HEK293 (cell line): ENCODE data around the gene CALML4.

Source experiments
- CTCF ChIA-PET: fragments of 350-600 bp; formaldehyde crosslinking; extraction: SDS; loops from one replicate; lab custom pipeline; 2021; ENCODE audit warnings: antibody characterized with exemption; lab: Yijun Ruan, JAX
- POLR2A ChIA-PET: fragments of 300-600 bp; formaldehyde crosslinking; extraction: SDS; loops from one replicate; lab custom pipeline; 2020; ENCODE audit warnings: antibody characterized with exemption, inconsistent platforms; lab: Yijun Ruan, JAX
- H3K27ac ChIP-seq: fragments of 200-500 bp; sonication (Bioruptor generic); 2 replicates; pipeline ENCODE4 v1.5.1; 2014; ENCODE audit warnings: low read depth, low read length, control low read depth, inconsistent platforms; ENCODE audit errors: extremely low read depth
- H3K36me3 ChIP-seq, 2 experiments: fragments of 200-500 bp in 1 of 2; sonication (Bioruptor generic) in 1 of 2; 1 replicate in 1 of 2; 2 replicates in 1 of 2; pipeline ENCODE4 v1.5.1; 2014 to 2017; ENCODE audit warnings: inconsistent platforms in 2 of 2, low read length in 2 of 2; ENCODE audit not compliant: control insufficient read depth in 2 of 2, insufficient read depth in 1 of 2
- H3K4me1 ChIP-seq: fragments of 200-500 bp; sonication (Bioruptor generic); 2 replicates; pipeline ENCODE4 v1.5.1; 2014; ENCODE audit warnings: mild to moderate bottlenecking, low read length, inconsistent platforms; ENCODE audit not compliant: control insufficient read depth, insufficient read depth
- H3K4me3 ChIP-seq: 2 replicates; pipeline ENCODE4 v1.5.1; 2011; ENCODE audit warnings: low read depth, mild to moderate bottlenecking, control low read depth, low read length, moderate library complexity
- H3K9me3 ChIP-seq: fragments of 200-500 bp; sonication (Bioruptor generic); 2 replicates; pipeline ENCODE4 v1.5.1; 2014; ENCODE audit warnings: low read depth, low read length, inconsistent platforms; ENCODE audit not compliant: control insufficient read depth, insufficient read depth
- ELK4 ChIP-seq: IDR thresholded peaks from 2 replicates; pipeline ENCODE4 v1.6.1; 2011; ENCODE audit warnings: mild to moderate bottlenecking, low read depth, low read length, borderline replicate concordance
- KLF16 ChIP-seq: fragments of 450-650 bp; formaldehyde crosslinking; IDR thresholded peaks from 2 replicates; pipeline ENCODE4 v1.5.1; 2017; ENCODE audit warnings: missing biosample characterization, missing genetic modification characterization
- MEIS1 ChIP-seq: sonication (generic); formaldehyde crosslinking; IDR thresholded peaks from 2 replicates; pipeline ENCODE4 v1.8.1; 2022; ENCODE audit warnings: missing genetic modification reagents, mild to moderate bottlenecking, borderline replicate concordance
- PRDM1 ChIP-seq: fragments of 450-650 bp; formaldehyde crosslinking; IDR thresholded peaks from 2 replicates; pipeline ENCODE4; 2016; ENCODE audit warnings: missing biosample characterization, missing genetic modification characterization
- ZBTB17 ChIP-seq: fragments of 450-650 bp; formaldehyde crosslinking; IDR thresholded peaks from 2 replicates; pipeline ENCODE4 v1.5.1; 2016; ENCODE audit warnings: missing biosample characterization, missing genetic modification characterization
- ZBTB21 ChIP-seq: fragments of 450-650 bp; formaldehyde crosslinking; IDR thresholded peaks from 2 replicates; pipeline ENCODE4 v1.5.1; 2017; ENCODE audit warnings: missing biosample characterization, missing genetic modification characterization
- ZIC2 ChIP-seq: fragments of 450-650 bp; formaldehyde crosslinking; IDR thresholded peaks from 2 replicates; pipeline ENCODE4 v1.5.1; 2016; ENCODE audit warnings: missing biosample characterization, missing genetic modification characterization
- ZNF18 ChIP-seq: fragments of 450-650 bp; formaldehyde crosslinking; IDR thresholded peaks from 2 replicates; pipeline ENCODE4 v1.5.1; 2016; ENCODE audit warnings: missing biosample characterization, missing genetic modification characterization
- ZNF184 ChIP-seq: fragments of 450-650 bp; IDR thresholded peaks from 2 replicates; pipeline ENCODE4 v1.5.1; 2018; ENCODE audit warnings: missing biosample characterization, mild to moderate bottlenecking, missing genetic modification characterization
- ZNF202 ChIP-seq: fragments of 450-650 bp; formaldehyde crosslinking; IDR thresholded peaks from 2 replicates; pipeline ENCODE4 v1.5.1; 2016; ENCODE audit warnings: missing biosample characterization, missing genetic modification characterization, borderline replicate concordance
- ZNF26 ChIP-seq: fragments of 450-650 bp; formaldehyde crosslinking; IDR thresholded peaks from 2 replicates; pipeline ENCODE4 v1.5.1; 2016; ENCODE audit warnings: missing biosample characterization, missing genetic modification characterization
- ZNF366 ChIP-seq: fragments of 450-650 bp; formaldehyde crosslinking; conservative IDR thresholded peaks from 2 replicates; pipeline ENCODE4 v1.5.1; 2016; ENCODE audit warnings: missing biosample characterization, missing genetic modification characterization
- ZNF37A ChIP-seq: fragments of 450-650 bp; IDR thresholded peaks from 2 replicates; pipeline ENCODE4 v1.5.1; 2018; ENCODE audit warnings: missing biosample characterization, missing genetic modification characterization
- ZNF404 ChIP-seq: fragments of 450-650 bp; formaldehyde crosslinking; IDR thresholded peaks from 2 replicates; pipeline ENCODE4 v1.5.1; 2017; ENCODE audit warnings: missing biosample characterization, missing genetic modification characterization
- ZNF514 ChIP-seq: fragments of 450-650 bp; formaldehyde crosslinking; IDR thresholded peaks from 2 replicates; pipeline ENCODE4 v1.5.1; 2016; ENCODE audit warnings: missing biosample characterization, missing genetic modification characterization
- ZNF518A ChIP-seq: fragments of 450-650 bp; formaldehyde crosslinking; conservative IDR thresholded peaks from 2 replicates; pipeline ENCODE4 v1.5.1; 2016; ENCODE audit warnings: low read depth, missing biosample characterization, missing genetic modification characterization
- ZNF530 ChIP-seq: fragments of 450-650 bp; formaldehyde crosslinking; IDR thresholded peaks from 2 replicates; pipeline ENCODE4 v1.5.1; 2016; ENCODE audit warnings: low read depth, missing biosample characterization, missing genetic modification characterization
- ZNF645 ChIP-seq: fragments of 450-650 bp; formaldehyde crosslinking; IDR thresholded peaks from 2 replicates; pipeline ENCODE4; 2016; ENCODE audit warnings: missing biosample characterization, missing genetic modification characterization
- ZNF704 ChIP-seq: fragments of 450-650 bp; formaldehyde crosslinking; IDR thresholded peaks from 2 replicates; pipeline ENCODE4 v1.5.1; 2016; ENCODE audit warnings: missing biosample characterization, missing genetic modification characterization
- ZSCAN18 ChIP-seq: fragments of 450-650 bp; formaldehyde crosslinking; IDR thresholded peaks from 2 replicates; pipeline ENCODE4 v1.5.1; 2016; ENCODE audit warnings: missing biosample characterization, missing genetic modification characterization

Gene CALML4

GRCh38 chr15:68232449-68232848 is 27.3 kb upstream of the CALML4 start:
- Histone ChIP-seq H3K27ac (no peak overlapping the region), H3K4me1 (peaks cover 4% of the 10 kb centered on the region; the same call in 1 of the 2 replicates), H3K9me3 (no peaks in the 10 kb centered on the region), H3K4me3 (no peak overlapping the region), H3K36me3 (no peaks in the 10 kb centered on the region)
- TF ChIP-seq ZNF514 (tag by site-specific recombination) (no peak), PRDM1 (tag by site-specific recombination) (no peak), KLF16 (tag by site-specific recombination) (no peak), ZNF18 (tag by site-specific recombination) (no peak), ZNF404 (no peak), ZNF184 (no peak), ZSCAN18 (tag by site-specific recombination) (no peak), MEIS1 (no peak), ZNF202 (tag by site-specific recombination) (no peak), ZNF530 (tag by site-specific recombination) (no peak), ELK4 (no peak), ZNF366 (tag by site-specific recombination) (no peak)
- POLR2A ChIA-PET = interaction anchor here (1.0 to 1.2 kb wide), 2 partner anchors 45 to 126 kb away, joined by 3 to 10 read pairs; partner anchors contain the start of gene FEM1B
- CTCF ChIA-PET = interaction anchor here (0.6 to 1.3 kb wide), 2 partner anchors 20 to 320 kb away, joined by 3 to 4 read pairs; no protein-coding TSS in a partner anchor

- H3K4me1 ChIP-seq = peaks cover 4% of the 10 kb centered on the region; the same call in 1 of the 2 replicates
- no peak overlapping the region for H3K4me3 ChIP-seq
- no peaks in the 10 kb centered on the region; a peak in 1 of 3 replicates for H3K36me3 ChIP-seq
- no peak overlapping the region for H3K27ac ChIP-seq
- H3K9me3 ChIP-seq = no peaks in the 10 kb centered on the region
- ChIA-PET CTCF (interaction anchor here (0.6 to 1.3 kb wide), 2 partner anchors 21 to 147 kb away, joined by 3 to 4 read pairs; no protein-coding TSS in a partner anchor), POLR2A (interaction anchor here (0.7 to 1.2 kb wide), 3 partner anchors 46 to 1923 kb away, joined by 6 to 10 read pairs (median 8); partner anchors contain the start of gene FEM1B)
- TF ChIP-seq ZNF704 (tag by site-specific recombination) (no peak), ZBTB17 (tag by site-specific recombination) (peak; percentile 56), ZNF26 (no peak), ZNF518A (no peak), ZIC2 (peak; percentile 67), ZNF37A (tag by site-specific recombination) (no peak), ZBTB21 (tag by site-specific recombination) (peak; percentile 72), ZNF645 (tag by site-specific recombination) (no peak)
Measured at GRCh38 chr15:68231102-68231818, 26.1 kb upstream of the CALML4 start.
